Mesenchymal stem cell (in vitro differentiated cells and primary cell): ENCODE results near the gene TEFM.
"Not testable (repeated sequence)": the region's sequence is repeated elsewhere in the genome, so short reads cannot be mapped to it uniquely, and the experiment has no call there.

Experiments
- DNase-seq: peaks from one replicate; pipeline ENCODE4 v3.0.0-alpha.2; 2013
- H2AFZ ChIP-seq: one replicate; pipeline ENCODE4 v1.6.1; 2013; ENCODE audit warnings: low read depth, mild to moderate bottlenecking, control low read depth, inconsistent platforms, low read length, moderate library complexity
- H2AK5ac ChIP-seq: 2 replicates; pipeline ENCODE4 v1.6.1; 2013; ENCODE audit warnings: low read length, moderate library complexity, mild to moderate bottlenecking, inconsistent platforms; ENCODE audit not compliant: severe bottlenecking
- H2BK120ac ChIP-seq: one replicate; pipeline ENCODE4 v1.6.1; 2013; ENCODE audit warnings: low read depth, mild to moderate bottlenecking, inconsistent platforms, low read length, moderate library complexity
- H2BK12ac ChIP-seq, 2 experiments: one replicate each; pipeline ENCODE4 v1.6.1; 2013; ENCODE audit warnings: inconsistent platforms in 2 of 2, low read length in 2 of 2, mild to moderate bottlenecking in 2 of 2, moderate library complexity in 2 of 2, control low read depth in 1 of 2
- H2BK15ac ChIP-seq: one replicate; pipeline ENCODE4 v1.6.1; 2013; ENCODE audit warnings: mild to moderate bottlenecking, low read depth, inconsistent platforms; ENCODE audit not compliant: poor library complexity, severe bottlenecking
- H2BK5ac ChIP-seq: 2 replicates; pipeline ENCODE4 v1.6.1; 2013; ENCODE audit warnings: low read depth, mild to moderate bottlenecking, low read length, control low read depth, inconsistent platforms; ENCODE audit not compliant: poor library complexity, severe bottlenecking
- H3K14ac ChIP-seq, 2 experiments: one replicate each; pipeline ENCODE4 v1.6.1; 2013; ENCODE audit warnings: inconsistent platforms in 2 of 2, low read length in 2 of 2, control low read depth in 1 of 2, mild to moderate bottlenecking in 1 of 2, moderate library complexity in 1 of 2
- H3K18ac ChIP-seq, 2 experiments: one replicate each; pipeline ENCODE4 v1.6.1; 2013; ENCODE audit warnings: inconsistent platforms in 2 of 2, low read length in 2 of 2, control low read depth in 1 of 2, low read depth in 1 of 2, mild to moderate bottlenecking in 1 of 2
- H3K23ac ChIP-seq, 2 experiments: one replicate each; pipeline ENCODE4 v1.6.1; 2013; ENCODE audit warnings: inconsistent platforms in 2 of 2, low read length in 2 of 2, mild to moderate bottlenecking in 2 of 2, moderate library complexity in 2 of 2, control low read depth in 1 of 2
- H3K27ac ChIP-seq: 2 replicates; pipeline ENCODE4 v1.5.1; 2013; ENCODE audit warnings: mild to moderate bottlenecking, moderate library complexity, low read length, control low read depth, inconsistent platforms; ENCODE audit not compliant: poor library complexity, severe bottlenecking
- H3K27me3 ChIP-seq, 2 experiments: 2 replicates each; pipeline versions ENCODE4 v1.6.1 to v1.7.0; 2013; ENCODE audit warnings: low read length in 2 of 2, mild to moderate bottlenecking in 2 of 2, moderate library complexity in 2 of 2, control low read depth in 1 of 2, inconsistent platforms in 1 of 2; ENCODE audit not compliant: control insufficient read depth in 1 of 2, insufficient read depth in 1 of 2
- H3K36me3 ChIP-seq, 2 experiments: 2 replicates each; pipeline versions ENCODE4 v1.6.1 to v1.7.0; 2013; ENCODE audit warnings: low read length in 2 of 2, control low read depth in 1 of 2, inconsistent platforms in 1 of 2, low read depth in 1 of 2, mild to moderate bottlenecking in 1 of 2; ENCODE audit not compliant: insufficient read depth in 2 of 2, control insufficient read depth in 1 of 2
- H3K4ac ChIP-seq, 2 experiments: one replicate each; pipeline ENCODE4 v1.6.1; 2013; ENCODE audit warnings: inconsistent platforms in 2 of 2, low read length in 2 of 2, mild to moderate bottlenecking in 2 of 2, moderate library complexity in 2 of 2, control low read depth in 1 of 2, low read depth in 1 of 2
- H3K4me1 ChIP-seq: 2 replicates; pipeline ENCODE4 v1.6.1; 2013; ENCODE audit warnings: low read depth, low read length, control low read depth; ENCODE audit not compliant: control insufficient read depth, insufficient read depth
- H3K4me2 ChIP-seq: 2 replicates; pipeline ENCODE4 v1.6.1; 2013; ENCODE audit warnings: low read length, mild to moderate bottlenecking, inconsistent platforms; ENCODE audit not compliant: poor library complexity, severe bottlenecking
- H3K4me3 ChIP-seq, 2 experiments: 2 replicates each; pipeline versions ENCODE4 v1.5.1 to v1.7.0; 2013; ENCODE audit warnings: low read length in 2 of 2, mild to moderate bottlenecking in 2 of 2, control low read depth in 1 of 2, low read depth in 1 of 2; ENCODE audit not compliant: insufficient read depth in 1 of 2
- H3K79me1 ChIP-seq: replicated peaks from 2 replicates; pipeline ENCODE4 v1.6.1; 2013; ENCODE audit warnings: mild to moderate bottlenecking, control low read depth, low read length, inconsistent platforms; ENCODE audit not compliant: poor library complexity, severe bottlenecking
- H3K9ac ChIP-seq: 2 replicates; pipeline ENCODE4 v1.7.0; 2013; ENCODE audit warnings: mild to moderate bottlenecking, low read length, moderate library complexity
- H3K9me3 ChIP-seq: 2 replicates; pipeline ENCODE4 v1.7.0; 2013; ENCODE audit warnings: mild to moderate bottlenecking, low read length; ENCODE audit not compliant: control insufficient read depth
- H4K8ac ChIP-seq: one replicate; pipeline ENCODE4 v1.6.1; 2013; ENCODE audit warnings: inconsistent platforms, mild to moderate bottlenecking, low read length, moderate library complexity
- H4K91ac ChIP-seq: one replicate; pipeline ENCODE4 v1.6.1; 2013; ENCODE audit warnings: mild to moderate bottlenecking, low read length, inconsistent platforms
- WGBS: methylation state at CpG from one replicate; pipeline ENCODE4 v1.1.7; 2013; ENCODE audit warnings: mixed read lengths; 5-methylcytosine and 5-hydroxymethylcytosine counted together

TEFM gene

DNA sequence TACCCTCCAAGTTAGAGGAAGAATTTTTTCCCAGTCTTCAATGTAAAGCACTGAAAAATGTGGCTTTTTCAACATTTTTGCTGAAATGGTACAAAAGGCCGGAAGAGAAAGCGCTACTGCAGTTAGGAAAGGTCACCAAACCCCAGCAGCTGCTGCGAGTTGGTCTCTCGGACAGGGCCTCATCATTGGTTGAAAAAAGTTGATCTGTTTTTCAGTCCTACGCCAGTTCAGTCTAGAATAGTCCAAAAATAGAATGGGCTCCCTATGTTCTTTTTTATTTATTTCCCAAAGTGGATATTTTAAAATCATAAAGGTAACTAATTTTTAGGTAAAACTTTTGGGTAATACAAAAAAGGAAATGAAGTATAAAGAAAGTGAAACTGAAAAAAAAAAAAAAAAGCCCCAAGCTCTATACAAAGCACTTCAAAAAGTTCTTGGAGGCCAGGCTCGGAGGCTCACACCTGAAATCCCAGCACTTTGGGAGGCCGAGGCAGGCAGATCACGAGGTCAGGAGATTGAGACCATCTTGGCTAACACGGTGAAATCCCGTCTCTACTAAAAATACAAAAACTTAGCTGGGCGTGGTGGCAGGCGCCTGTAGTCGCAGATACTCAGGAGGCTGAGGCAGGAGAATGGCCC is 33.1 kb upstream of the TEFM start:
- 95% methylated on average over 12 of the region's 13 CpGs for WGBS
- H3K79me1 ChIP-seq = no peaks in the 10 kb centered on the region

DNA sequence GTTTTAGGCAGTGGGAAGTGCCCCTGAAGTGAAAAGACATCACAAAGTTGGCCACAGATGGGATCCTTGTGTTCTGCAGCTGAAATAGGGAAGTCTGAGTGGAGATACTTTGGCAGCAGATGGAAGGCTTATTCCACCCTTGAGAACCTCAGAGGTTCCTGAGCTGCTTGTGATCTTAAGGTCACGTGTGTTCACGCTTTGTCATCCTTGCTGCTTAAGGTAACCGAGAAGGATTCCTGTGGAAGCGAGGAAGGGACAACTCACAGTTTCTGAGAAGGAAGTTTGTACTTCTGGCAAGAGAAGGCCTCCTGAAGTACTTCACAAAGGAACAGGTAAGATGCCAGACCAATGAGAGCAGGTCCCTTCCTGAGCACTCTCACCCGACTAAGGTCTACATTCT is 27.9 kb upstream of the TEFM start:
- Histone ChIP-seq H3K4me3 (no peak overlapping the region), H3K27ac (no peak overlapping the region), H2BK12ac (no peak overlapping the region), H2BK15ac (no peak overlapping the region), H2BK5ac (no peak overlapping the region), H3K4me2 (no peak overlapping the region), H2AFZ (no peak overlapping the region), H2BK120ac (no peak overlapping the region), H3K9me3 (no peaks in the 10 kb centered on the region), H3K79me1 (no peaks in the 10 kb centered on the region), H3K9ac (no peak overlapping the region), H3K4me1 (no peaks in the 10 kb centered on the region), H4K91ac (no peak overlapping the region), H3K14ac (no peak overlapping the region), H3K4ac (no peak overlapping the region), H3K18ac (no peak overlapping the region), H3K36me3 (peaks cover 0 to 3% of the 10 kb centered on the region in 2 experiments), H3K27me3 (peaks cover 0 to 15% of the 10 kb centered on the region in 2 experiments), H2AK5ac (no peak overlapping the region), H4K8ac (no peak overlapping the region), H3K23ac (no peak overlapping the region)
- no peak for DNase-seq
- 95% methylated on average over 5 of the region's 5 CpGs for WGBS

More for the DNA sequence above, 33.1 kb upstream of the TEFM start:
- H3K4me3 ChIP-seq = no peak overlapping the region
- no peaks in the 10 kb centered on the region for H3K4me1 ChIP-seq
- H2AK5ac ChIP-seq = no peak overlapping the region
- no peak overlapping the region for H3K9ac ChIP-seq
- no peak overlapping the region for H3K18ac ChIP-seq
- H3K14ac ChIP-seq = no peak overlapping the region
- H2BK12ac ChIP-seq = no peak overlapping the region
- no peak overlapping the region for H3K4ac ChIP-seq
- no peak overlapping the region for H3K27ac ChIP-seq
- H3K23ac ChIP-seq = no peak overlapping the region
- H4K8ac ChIP-seq = no peak overlapping the region
- no peak for DNase-seq
- H2BK15ac ChIP-seq = no peak overlapping the region
- peaks cover 0 to 5% of the 10 kb centered on the region in 2 experiments for H3K36me3 ChIP-seq
- no peak overlapping the region for H2BK120ac ChIP-seq
- no peak overlapping the region for H4K91ac ChIP-seq
- no peaks in the 10 kb centered on the region for H3K9me3 ChIP-seq
- no peak overlapping the region for H2AFZ ChIP-seq
- H2BK5ac ChIP-seq = no peak overlapping the region
- no peak overlapping the region for H3K4me2 ChIP-seq
- no peaks in the 10 kb centered on the region for H3K27me3 ChIP-seq

DNA sequence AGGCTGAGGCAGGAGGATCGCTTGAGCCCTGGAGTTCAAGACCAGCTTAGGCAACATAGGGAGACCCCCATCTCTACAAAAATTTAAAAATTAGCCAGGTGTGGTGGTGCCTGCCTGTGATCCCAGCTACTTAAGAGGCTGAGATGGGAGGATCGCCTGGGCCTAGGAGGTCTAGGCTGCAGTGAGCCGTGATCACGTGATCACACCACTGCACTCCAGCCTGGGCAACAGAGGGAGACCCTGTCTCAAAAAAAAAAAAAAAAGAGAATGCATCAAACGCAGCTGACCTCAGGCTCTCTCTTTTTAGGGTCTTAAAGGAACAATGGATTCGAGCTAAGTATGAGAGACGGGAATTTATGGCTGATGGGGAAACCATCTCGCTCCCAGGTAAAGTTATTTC is 25.5 kb upstream of the TEFM start:
- not testable (repeated sequence) for DNase-seq, H4K91ac ChIP-seq, H2BK12ac ChIP-seq, H2BK120ac ChIP-seq, H3K9ac ChIP-seq, H3K4me2 ChIP-seq, H3K4me1 ChIP-seq, H3K4me3 ChIP-seq, H3K18ac ChIP-seq, H3K14ac ChIP-seq, H2AK5ac ChIP-seq, H3K79me1 ChIP-seq, H3K23ac ChIP-seq, H4K8ac ChIP-seq, H3K4ac ChIP-seq, H3K27ac ChIP-seq, H3K36me3 ChIP-seq, H2AFZ ChIP-seq, H3K9me3 ChIP-seq, H2BK5ac ChIP-seq, H2BK15ac ChIP-seq
- peaks cover 0 to 15% of the 10 kb centered on the region in 2 experiments for H3K27me3 ChIP-seq
- WGBS = 99% methylated on average over 7 of the region's 8 CpGs

DNA sequence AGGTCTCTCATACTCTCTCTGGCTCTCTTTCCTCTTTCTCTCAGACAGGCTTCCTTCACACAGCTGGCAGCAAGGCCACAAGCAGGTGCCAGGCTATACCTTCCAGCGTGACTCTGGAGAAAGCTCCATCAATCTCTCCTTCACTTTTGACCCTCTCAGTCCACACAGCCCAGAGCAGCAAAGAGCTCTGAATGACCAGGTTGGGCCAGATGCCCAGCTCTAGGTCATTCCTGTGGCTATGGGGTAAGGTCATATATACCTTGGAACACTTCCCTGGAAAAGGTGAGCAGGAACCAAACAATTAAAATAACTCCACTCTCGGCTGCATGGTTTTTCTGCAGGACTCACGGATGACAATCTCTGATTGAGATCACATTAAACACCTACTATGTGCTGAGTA is 24.5 kb upstream of the TEFM start:
- DNase-seq = no peak
- Histone ChIP-seq H3K23ac (no peak overlapping the region), H2BK120ac (no peak overlapping the region), H4K8ac (no peak overlapping the region), H3K9me3 (no peaks in the 10 kb centered on the region), H3K4me1 (peaks cover 4% of the 10 kb centered on the region), H3K4me2 (no peak overlapping the region), H3K9ac (no peak overlapping the region), H3K27me3 (peaks cover 0 to 18% of the 10 kb centered on the region in 2 experiments), H3K36me3 (peaks cover 0 to under 1% of the 10 kb centered on the region in 2 experiments), H3K27ac (no peak overlapping the region), H3K79me1 (no peaks in the 10 kb centered on the region), H2AK5ac (no peak overlapping the region), H3K4me3 (no peak overlapping the region), H2AFZ (no peak overlapping the region), H2BK5ac (no peak overlapping the region), H4K91ac (no peak overlapping the region), H3K14ac (no peak overlapping the region), H3K18ac (no peak overlapping the region), H3K4ac (no peak overlapping the region), H2BK12ac (no peak overlapping the region), H2BK15ac (no peak overlapping the region)
- 100% methylated on average over 3 of the region's 3 CpGs for WGBS
